ENCODE measurements around the gene DLX4. TPM values are rescaled to one million over a fixed set of nuclear protein-coding genes. Genes with fewer than 3 reads are reported as not detected.

The DLX4 gene, protein sequence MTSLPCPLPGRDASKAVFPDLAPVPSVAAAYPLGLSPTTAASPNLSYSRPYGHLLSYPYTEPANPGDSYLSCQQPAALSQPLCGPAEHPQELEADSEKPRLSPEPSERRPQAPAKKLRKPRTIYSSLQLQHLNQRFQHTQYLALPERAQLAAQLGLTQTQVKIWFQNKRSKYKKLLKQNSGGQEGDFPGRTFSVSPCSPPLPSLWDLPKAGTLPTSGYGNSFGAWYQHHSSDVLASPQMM
- total RNA-seq, result 1.9 and 2.4 TPM in 2 replicates
- long read RNA-seq, result 0 reads

DNA sequence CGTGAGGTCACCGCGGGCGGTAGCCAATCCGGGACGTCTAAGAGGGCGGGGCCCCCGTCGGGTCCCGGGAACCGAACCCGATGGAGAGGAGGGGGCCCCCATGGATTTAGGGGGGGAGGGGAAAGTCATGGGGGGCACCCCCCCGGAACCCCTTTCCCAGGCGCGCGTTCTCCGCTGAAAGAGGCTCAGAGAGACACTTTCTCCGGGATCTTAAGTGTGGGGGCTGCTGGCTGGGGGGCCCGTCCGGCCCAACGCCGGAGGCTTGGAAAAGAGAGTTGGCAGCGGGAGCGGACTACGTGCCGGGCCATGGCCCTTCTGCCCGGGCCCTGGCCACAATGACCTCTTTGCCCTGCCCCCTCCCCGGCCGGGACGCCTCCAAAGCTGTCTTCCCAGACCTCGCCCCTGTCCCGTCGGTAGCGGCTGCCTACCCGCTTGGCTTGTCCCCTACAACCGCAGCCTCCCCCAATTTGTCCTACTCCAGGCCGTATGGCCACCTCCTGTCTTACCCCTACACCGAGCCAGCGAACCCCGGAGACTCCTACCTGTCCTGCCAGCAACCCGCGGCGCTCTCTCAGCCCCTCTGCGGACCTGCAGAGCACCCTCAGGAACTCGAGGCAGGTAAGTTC lies at the start of gene DLX4:
TSS of gene DLX4 (plus strand) at position 57 of the 626 bp plus-strand sequence. CDS start at position 336, 279 bp downstream.
- H3K27ac Mint-ChIP-seq, result peak within 1 kb of the TSS; percentile 93
- no peaks in the 10 kb centered on the region for H3K9me3 Mint-ChIP-seq (ENCODE audit: low read depth)
- TF ChIP-seq, protein P1, sequence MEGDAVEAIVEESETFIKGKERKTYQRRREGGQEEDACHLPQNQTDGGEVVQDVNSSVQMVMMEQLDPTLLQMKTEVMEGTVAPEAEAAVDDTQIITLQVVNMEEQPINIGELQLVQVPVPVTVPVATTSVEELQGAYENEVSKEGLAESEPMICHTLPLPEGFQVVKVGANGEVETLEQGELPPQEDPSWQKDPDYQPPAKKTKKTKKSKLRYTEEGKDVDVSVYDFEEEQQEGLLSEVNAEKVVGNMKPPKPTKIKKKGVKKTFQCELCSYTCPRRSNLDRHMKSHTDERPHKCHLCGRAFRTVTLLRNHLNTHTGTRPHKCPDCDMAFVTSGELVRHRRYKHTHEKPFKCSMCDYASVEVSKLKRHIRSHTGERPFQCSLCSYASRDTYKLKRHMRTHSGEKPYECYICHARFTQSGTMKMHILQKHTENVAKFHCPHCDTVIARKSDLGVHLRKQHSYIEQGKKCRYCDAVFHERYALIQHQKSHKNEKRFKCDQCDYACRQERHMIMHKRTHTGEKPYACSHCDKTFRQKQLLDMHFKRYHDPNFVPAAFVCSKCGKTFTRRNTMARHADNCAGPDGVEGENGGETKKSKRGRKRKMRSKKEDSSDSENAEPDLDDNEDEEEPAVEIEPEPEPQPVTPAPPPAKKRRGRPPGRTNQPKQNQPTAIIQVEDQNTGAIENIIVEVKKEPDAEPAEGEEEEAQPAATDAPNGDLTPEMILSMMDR (IDR thresholded peaks at IDR 0.05; ENCODE audit: unreplicated experiment), result no peak
- H3K4me1 Mint-ChIP-seq (ENCODE audit: low read depth), result peaks cover 12% of the 10 kb centered on the region
- H3K27me3 Mint-ChIP-seq, result peaks cover 94% of the 10 kb centered on the region
- H3K4me3 Mint-ChIP-seq (ENCODE audit: low read depth), result peak within 1 kb of the TSS; percentile 81
- no peak for DNase-seq (ENCODE audit: low spot score, unreplicated experiment)
- no peaks in the 10 kb centered on the region for H3K36me3 Mint-ChIP-seq (ENCODE audit: insufficient read depth)

DNA sequence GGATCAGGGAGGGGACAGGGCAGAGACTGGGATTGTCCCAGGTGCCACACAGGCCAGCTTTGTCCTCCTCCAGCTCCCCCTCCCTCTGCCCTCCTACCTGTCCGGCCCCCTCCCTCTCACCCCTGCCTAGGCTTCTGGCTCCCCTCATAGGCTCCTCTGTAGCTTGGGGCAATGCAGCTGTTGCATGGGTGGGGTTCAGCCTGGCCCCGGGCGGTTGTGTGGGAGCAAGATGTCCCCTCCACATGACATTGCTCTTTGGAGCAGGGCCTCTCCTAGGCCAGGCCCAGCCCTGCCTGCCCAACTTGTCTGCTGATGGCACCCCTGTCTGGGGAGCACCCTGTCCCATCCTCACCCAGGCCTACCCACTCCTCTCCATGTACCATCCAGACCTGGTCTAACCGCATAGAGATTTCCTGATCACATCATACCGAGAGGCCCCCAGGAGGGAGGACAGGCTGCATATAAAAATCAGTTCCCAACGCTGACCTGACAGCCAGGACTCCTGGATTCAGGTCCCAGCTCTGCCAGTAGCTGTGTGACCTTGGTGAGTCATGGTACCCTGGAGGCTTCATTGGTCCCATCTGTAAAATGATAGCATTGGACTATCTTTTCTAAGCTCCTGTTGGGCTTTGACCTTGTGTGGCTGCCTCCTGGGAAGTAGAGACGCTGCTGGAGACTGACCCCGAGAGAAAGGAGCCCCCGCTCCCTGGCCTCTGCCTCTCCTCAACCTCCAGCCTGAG lies 48.8 kb upstream of the DLX4 start:
- H3K4me1 Mint-ChIP-seq (ENCODE audit: low read depth), result peaks cover 3% of the 10 kb centered on the region
- H3K27me3 Mint-ChIP-seq, result peaks cover 49% of the 10 kb centered on the region
- H3K36me3 Mint-ChIP-seq (ENCODE audit: insufficient read depth), result no peaks in the 10 kb centered on the region
- no peak for DNase-seq (ENCODE audit: low spot score, unreplicated experiment)
- peak overlapping the region; percentile 64 for H3K27ac Mint-ChIP-seq
- TF ChIP-seq, protein P1 (IDR thresholded peaks at IDR 0.05; ENCODE audit: unreplicated experiment), result no peak
- H3K4me3 Mint-ChIP-seq (ENCODE audit: low read depth), result no peak overlapping the region
- H3K9me3 Mint-ChIP-seq (ENCODE audit: low read depth), result no peaks in the 10 kb centered on the region

DNA sequence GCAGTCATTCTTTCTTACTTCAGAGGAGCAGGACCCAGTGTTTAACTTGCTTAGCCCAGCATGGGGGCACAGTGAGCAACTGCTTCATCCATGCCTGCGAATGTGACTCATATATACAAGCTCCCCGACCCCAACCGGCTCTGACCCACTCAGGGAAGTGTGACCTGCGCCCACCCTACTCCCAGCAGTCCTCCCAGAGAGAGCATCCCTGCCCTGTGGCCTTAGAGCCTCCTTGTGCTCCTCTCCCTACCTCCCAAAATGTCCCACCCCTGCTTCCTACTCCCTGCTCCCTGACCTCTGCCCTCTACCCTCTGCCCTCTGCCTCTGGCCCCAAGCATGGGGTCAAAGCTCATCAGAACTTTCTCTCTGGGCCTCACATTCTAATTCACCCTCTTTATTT lies 46.9 kb upstream of the DLX4 start:
- Mint-ChIP-seq H3K27me3 (peaks cover 41% of the 10 kb centered on the region), H3K27ac (peak overlapping the region; percentile 68), H3K4me1 (ENCODE audit: low read depth) (no peaks in the 10 kb centered on the region), H3K36me3 (ENCODE audit: insufficient read depth) (no peaks in the 10 kb centered on the region), H3K4me3 (ENCODE audit: low read depth) (no peak overlapping the region), H3K9me3 (ENCODE audit: low read depth) (no peaks in the 10 kb centered on the region)
- no peak for DNase-seq (ENCODE audit: low spot score, unreplicated experiment)
- TF ChIP-seq, protein P1 (IDR thresholded peaks at IDR 0.05; ENCODE audit: unreplicated experiment), result no peak

DNA sequence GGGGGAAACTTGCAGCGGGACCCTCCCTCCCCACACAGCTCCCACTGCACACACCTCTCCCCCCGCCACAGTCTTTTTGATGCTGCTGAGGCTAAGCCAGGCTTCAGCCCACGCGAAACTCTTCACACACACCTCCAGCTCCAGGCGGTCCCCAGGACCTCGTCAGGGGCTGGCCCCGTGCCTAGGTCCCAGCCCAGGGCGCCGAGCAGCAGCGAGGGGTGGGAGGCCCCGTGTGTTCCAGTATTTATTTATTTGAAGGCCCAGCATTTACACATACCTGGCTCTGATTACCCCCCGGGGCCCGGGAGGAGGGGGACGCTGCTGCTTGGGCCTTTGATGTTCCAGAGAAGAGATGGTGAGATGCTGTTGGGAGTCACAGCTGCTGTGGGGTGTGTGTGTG lies 44.9 kb upstream of the DLX4 start:
- TF ChIP-seq, protein P1 (IDR thresholded peaks at IDR 0.05; ENCODE audit: unreplicated experiment), result no peak
- H3K9me3 Mint-ChIP-seq (ENCODE audit: low read depth), result no peaks in the 10 kb centered on the region
- DNase-seq (ENCODE audit: low spot score, unreplicated experiment), result no peak
- H3K4me3 Mint-ChIP-seq (ENCODE audit: low read depth), result no peak overlapping the region
- H3K27me3 Mint-ChIP-seq, result peaks cover 42% of the 10 kb centered on the region
- H3K4me1 Mint-ChIP-seq (ENCODE audit: low read depth), result no peaks in the 10 kb centered on the region
- H3K27ac Mint-ChIP-seq, result no peak overlapping the region
- no peaks in the 10 kb centered on the region for H3K36me3 Mint-ChIP-seq (ENCODE audit: insufficient read depth)

DNA sequence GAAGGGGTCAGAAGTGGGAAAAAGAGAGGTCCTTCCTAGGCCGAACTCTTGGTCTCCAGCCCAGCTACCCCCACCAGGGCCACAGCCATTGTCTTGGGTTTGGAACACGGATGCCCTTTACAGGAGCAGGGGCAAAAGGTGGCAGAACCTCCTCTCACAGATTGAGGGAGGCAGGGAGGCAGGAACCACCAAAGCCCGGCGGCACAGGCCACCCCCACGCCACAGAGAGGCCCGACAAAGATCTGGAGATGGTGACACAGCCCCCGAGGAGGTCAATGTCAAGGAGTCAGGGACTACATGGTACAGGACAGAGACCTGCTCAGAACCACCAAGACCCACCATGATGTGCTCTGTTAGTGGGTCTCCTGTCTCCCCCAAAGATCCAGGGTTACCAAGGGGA lies 44.4 kb upstream of the DLX4 start:
- Mint-ChIP-seq H3K36me3 (ENCODE audit: insufficient read depth) (no peaks in the 10 kb centered on the region), H3K4me3 (ENCODE audit: low read depth) (no peak overlapping the region), H3K4me1 (ENCODE audit: low read depth) (no peaks in the 10 kb centered on the region), H3K27me3 (peaks cover 42% of the 10 kb centered on the region), H3K27ac (no peak overlapping the region), H3K9me3 (ENCODE audit: low read depth) (no peaks in the 10 kb centered on the region)
- DNase-seq (ENCODE audit: low spot score, unreplicated experiment), result no peak
- TF ChIP-seq, protein P1 (IDR thresholded peaks at IDR 0.05; ENCODE audit: unreplicated experiment), result no peak

All from progenitor cell of endocrine pancreas (in vitro differentiated cells).